ELF-1 (cell line): Measurements from ENCODE around the gene HSF5.
"Not testable (repeated sequence)": the region's sequence is repeated elsewhere in the genome, so short reads cannot be mapped to it uniquely, and the experiment has no call there.

Source experiments
- DNase-seq: peaks from one replicate; pipeline ENCODE4 v3.0.0-alpha.2; 2016; ENCODE audit warnings: low read depth, low spot score

HSF5 gene

GRCh38 chr17:58413684-58414083 is 74.5 kb downstream of the HSF5 start:
- DNase-seq: no peak

- no peak for DNase-seq
These were observed 75.1 kb downstream of the HSF5 start for GRCh38 chr17:58412961-58413586.

- no peak for DNase-seq
These were observed 76.0 kb downstream of the HSF5 start for GRCh38 chr17:58412064-58412703.

GRCh38 chr17:58411408-58411894 is 76.8 kb downstream of the HSF5 start:
- DNase-seq: no peak

GRCh38 chr17:58410714-58411407 is 77.3 kb downstream of the HSF5 start:
- DNase-seq: no peak

GRCh38 chr17:58409432-58409831 is 78.8 kb downstream of the HSF5 start:
- DNase-seq: no peak

- peak; percentile 84 for DNase-seq
These were observed 84.9 kb downstream of the HSF5 start for GRCh38 chr17:58403311-58403710.

- peak; percentile 88 for DNase-seq
These were observed 85.5 kb downstream of the HSF5 start for GRCh38 chr17:58402679-58403078.

- peak; percentile 53 for DNase-seq
These were observed 86.2 kb downstream of the HSF5 start for GRCh38 chr17:58402047-58402446.

GRCh38 chr17:58401287-58401686 is 86.9 kb downstream of the HSF5 start:
- DNase-seq: no peak

- no peak for DNase-seq
These were observed 87.4 kb downstream of the HSF5 start for GRCh38 chr17:58400826-58401225.

- no peak for DNase-seq
These were observed 88.2 kb downstream of the HSF5 start for GRCh38 chr17:58399974-58400373.

GRCh38 chr17:58398574-58399266 is 89.5 kb downstream of the HSF5 start:
- DNase-seq: no peak

GRCh38 chr17:58397421-58397820 is 90.8 kb downstream of the HSF5 start:
- not testable (repeated sequence) for DNase-seq

GRCh38 chr17:58396173-58396572 is 92.0 kb downstream of the HSF5 start:
- DNase-seq: no peak

GRCh38 chr17:58394534-58395223 is 93.5 kb downstream of the HSF5 start:
- DNase-seq: no peak

GRCh38 chr17:58391302-58391984 is 96.8 kb downstream of the HSF5 start:
- no peak for DNase-seq

GRCh38 chr17:58390884-58391283 is 97.3 kb downstream of the HSF5 start:
- no peak for DNase-seq

- DNase-seq: no peak
These were observed 99.7 kb downstream of the HSF5 start for GRCh38 chr17:58388302-58389190.

- no peak for DNase-seq
These were observed 100.4 kb downstream of the HSF5 start for GRCh38 chr17:58387834-58388233.
